ENCODE measurements around the gene DDX1.

Gene DDX1

GRCh38 chr2:15665067-15665942, 73.6 kb downstream of the DDX1 start:
- no peak for TF ChIP-seq CTCF (IDR thresholded peaks at IDR 0.05; ENCODE audit: extremely low read depth, missing control alignments)
- DNase-seq (ENCODE audit: low spot score) = no peak

DNA sequence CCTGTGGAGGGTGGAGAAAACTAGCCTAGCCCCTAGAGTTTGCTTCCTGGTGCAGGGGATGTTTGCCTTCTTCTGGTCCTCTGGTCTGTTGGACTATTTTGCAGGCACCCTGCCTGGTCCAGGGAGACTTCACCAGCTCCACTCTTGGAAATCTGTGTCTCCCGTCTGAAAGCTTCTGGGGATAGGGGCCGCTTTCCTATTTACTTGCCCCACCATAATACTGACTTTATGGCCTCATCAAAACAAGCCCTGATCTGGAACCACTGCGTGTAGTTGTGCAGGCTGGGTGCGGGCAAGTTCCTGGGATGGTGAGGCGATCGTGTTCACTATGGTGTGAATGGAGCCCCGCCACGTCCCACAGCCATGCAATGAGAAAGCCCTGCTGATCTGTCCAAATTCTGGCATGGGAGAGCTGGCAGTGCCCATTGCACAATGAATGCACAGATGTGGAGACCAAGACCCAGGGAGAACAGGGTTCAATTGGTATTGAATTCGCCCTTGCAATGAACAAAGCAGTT, 74.3 kb downstream of the DDX1 start:
- DNase-seq (ENCODE audit: low spot score) = no peak
- no peak for TF ChIP-seq CTCF (IDR thresholded peaks at IDR 0.05; ENCODE audit: extremely low read depth, missing control alignments)

DNA sequence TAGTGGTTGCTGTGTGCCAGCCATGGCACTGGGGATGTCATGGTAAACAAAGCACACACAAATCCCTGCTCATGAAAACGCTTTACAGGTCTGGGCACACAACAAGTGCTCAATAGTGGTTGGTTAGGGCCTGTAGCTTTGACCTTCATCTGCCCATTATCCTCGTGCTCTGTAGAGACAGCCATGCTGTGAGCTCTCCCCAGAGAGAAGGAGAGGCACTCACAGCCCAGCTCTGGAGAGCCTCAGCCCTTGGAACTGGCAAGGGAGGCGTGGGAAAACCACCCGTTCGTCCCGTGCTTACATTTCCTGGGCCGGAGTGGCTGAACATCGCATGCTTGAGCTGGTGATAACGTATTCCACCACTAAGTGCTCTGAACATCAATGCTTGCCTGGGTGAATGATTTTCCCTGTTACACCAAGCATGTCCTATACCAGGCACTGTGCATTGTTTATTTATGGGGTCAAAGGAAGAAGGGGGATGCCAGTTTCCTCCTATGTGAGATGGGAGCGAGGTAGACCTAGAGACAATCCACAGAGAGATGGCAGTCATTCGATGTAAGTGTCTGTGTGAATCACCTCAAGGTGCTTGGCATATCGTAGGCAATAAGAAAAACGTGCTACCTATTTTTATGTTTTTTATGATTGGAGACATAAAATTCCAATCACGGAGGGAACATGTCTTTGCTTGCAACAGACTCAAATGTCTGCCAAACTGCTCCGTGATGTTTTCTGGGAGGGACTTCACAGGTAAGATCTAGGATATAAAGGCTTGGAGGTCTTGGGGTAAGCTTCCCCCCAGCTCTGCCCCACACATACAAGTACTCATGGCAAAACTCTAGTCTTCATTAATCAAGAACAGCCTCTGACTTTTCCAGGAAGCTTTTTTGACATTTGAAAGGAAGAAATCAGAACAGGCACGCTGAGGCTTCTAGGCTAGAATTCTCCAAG, 75.5 kb downstream of the DDX1 start:
- TF ChIP-seq CTCF (IDR thresholded peaks at IDR 0.05; ENCODE audit: extremely low read depth, missing control alignments) = no peak
- no peak for DNase-seq (ENCODE audit: low spot score)

DNA sequence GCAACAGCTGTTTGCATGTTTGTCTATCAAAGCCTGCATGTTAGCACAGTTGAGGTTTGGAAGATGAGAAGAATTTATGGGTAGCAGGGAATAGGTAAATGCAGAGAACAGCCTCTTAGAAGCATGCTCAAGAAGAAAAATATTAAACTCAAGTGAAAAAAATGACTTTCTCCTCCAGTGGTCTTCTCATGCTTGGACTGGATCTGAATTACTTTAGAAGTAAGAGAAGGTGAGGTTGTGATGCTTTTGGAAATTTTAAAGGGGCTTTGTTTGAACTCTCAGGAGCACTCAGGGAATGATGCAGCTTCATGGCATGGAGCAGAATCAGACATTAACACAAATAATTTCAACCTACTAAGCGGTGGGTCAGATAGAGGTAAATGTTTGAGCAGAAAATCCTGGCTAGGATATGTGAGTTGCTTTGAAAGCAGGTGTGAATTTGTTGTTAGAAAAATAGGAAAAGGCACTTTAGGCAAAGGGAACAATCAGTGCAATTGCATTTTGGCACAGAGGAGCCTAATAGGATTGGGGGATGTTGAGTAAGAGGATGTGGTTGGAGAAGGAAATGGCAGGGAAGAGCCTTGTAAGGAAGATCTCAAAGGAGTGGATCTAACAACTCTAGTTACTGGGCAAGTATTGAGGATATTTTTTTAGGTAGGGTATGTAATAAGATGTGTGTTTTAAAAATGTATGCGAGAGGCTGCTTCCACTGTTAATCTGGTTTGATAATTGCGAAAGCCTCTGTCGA, 76.3 kb downstream of the DDX1 start:
- no peak for DNase-seq (ENCODE audit: low spot score)
- no peak for TF ChIP-seq CTCF (IDR thresholded peaks at IDR 0.05; ENCODE audit: extremely low read depth, missing control alignments)

DNA sequence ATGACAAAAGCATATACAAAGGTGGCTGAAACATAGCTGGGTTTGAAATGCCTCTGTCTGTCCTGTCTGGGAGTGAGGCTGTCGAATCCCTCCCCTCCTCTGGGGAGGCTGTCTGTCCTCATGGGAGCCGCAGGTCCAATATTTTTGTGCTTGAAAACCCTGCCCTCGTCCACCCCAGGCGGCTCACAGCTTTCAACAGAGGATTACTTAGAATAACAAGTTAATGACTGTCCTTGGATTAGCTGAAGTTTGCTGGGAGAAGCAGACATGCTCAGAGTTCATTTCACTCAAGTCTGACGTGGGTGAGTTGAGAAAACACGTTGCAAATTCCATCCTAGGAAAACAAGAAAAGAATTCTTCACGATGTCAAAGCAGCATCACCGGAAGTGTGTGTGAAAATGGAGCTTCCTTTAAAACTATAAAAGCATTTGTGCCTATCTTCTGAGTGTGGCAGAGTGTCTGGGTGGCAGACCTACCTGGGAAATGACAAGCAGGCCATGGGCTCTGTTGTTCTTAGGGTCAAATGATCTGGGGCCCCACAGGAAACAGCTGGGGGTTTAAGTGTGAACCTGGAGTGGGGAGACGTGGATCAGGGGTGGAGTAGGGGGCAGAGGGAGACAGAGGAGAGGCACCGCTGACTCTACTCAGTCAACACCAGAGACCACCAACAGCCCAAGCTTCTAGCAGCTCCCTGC, 77.1 kb downstream of the DDX1 start:
- DNase-seq (ENCODE audit: low spot score) = no peak
- no peak for TF ChIP-seq CTCF (IDR thresholded peaks at IDR 0.05; ENCODE audit: extremely low read depth, missing control alignments)

GRCh38 chr2:15669375-15669910, 77.8 kb downstream of the DDX1 start:
- no peak for DNase-seq (ENCODE audit: low spot score)
- no peak for TF ChIP-seq CTCF (IDR thresholded peaks at IDR 0.05; ENCODE audit: extremely low read depth, missing control alignments)
